Stimulated activated CD4-positive, alpha-beta T cell treated with anti-CD3 and anti-CD28 coated beads, Interleukin-4, amount 100 ng/mL, for 1 hour (primary cell): ENCODE results near the gene ATP6V1G2.

Source experiments
- DNase-seq: peaks from one replicate; pipeline ENCODE4 v3.0.0-alpha.2; 2020

Gene ATP6V1G2

DNA sequence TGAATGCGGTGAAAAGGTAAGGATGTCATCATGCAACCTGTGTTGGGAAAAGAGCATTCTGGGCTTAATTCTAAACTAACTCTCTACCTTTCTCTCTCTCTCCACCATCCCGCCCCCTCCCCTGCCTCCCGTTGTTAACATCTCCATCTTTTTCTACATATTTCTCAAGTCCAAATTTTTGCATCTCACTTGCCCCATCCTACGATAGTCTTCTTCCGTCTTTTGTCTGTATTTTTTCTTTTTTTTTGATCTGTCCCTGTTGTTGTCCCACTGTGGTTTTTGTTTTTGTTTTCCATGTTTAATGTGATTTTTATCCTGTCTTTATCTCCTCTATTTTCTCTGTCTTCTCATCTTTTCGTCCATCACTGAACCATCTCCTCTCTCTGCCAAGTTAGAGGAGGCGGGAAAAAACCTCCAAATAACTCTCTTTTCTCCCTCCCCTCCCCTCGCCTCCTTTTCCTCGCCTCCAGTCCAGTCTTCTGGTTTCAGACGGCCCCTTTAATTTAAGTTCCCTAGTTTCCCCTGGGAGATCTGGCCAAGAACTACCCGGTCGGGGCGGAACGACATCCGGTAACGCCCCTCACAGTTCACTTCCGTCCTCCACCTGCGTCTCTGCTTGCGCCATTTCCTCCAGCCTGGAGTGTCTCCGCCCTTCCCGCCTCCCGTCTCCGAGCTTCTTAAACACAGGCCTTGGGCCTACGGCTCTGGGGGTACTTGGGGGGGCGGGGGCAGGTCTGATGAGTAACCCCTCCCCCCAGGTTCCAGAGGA lies 734 bp upstream of the ATP6V1G2 start, which contains the start of gene NFKBIL1:
Gene NFKBIL1 (plus strand): TSS at position 651 of the 769 bp plus-strand sequence. CDS start 87 bp downstream, at position 738.
- DNase-seq = peak; percentile 88

DNA sequence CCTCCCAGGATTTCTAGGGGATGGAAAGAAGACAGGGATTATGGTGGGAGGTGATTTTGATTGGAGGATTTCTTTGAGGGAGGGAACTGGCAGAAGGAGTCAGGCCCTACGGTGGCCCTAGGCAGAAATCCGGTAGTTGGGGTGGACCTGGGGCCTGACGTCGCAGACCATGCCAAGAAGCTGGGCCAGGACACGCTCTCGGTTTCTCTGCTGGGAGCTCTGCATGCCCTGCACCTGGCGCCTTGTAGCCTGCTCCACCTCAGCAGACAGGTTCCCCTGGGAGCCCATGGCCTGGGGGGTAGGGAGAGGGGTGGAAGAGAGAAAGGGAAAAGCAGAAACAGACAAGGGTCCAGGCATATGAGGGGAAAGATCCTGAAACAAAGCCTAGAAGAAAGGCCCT lies 1.1 kb downstream of the ATP6V1G2 start:
- no peak for DNase-seq

DNA sequence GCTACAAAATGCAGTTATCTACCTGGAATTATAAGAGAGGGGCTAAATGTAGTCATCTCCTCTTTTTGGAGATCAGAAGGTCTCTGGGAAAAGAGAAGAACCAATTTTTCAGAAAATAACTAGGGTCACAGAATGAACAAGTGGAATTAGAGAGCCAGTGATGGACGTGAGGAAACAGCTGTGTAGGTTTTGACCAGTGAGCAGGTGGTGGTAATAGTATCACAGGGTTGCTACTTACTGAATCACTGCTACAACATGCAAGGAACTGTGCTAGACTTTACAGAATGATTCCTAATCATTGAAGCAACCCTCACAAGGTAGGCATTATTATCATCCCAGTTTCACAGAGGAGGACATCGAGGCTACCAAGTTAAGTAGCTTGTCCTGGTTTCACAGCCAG lies 1.7 kb downstream of the ATP6V1G2 start:
- no peak for DNase-seq

DNA sequence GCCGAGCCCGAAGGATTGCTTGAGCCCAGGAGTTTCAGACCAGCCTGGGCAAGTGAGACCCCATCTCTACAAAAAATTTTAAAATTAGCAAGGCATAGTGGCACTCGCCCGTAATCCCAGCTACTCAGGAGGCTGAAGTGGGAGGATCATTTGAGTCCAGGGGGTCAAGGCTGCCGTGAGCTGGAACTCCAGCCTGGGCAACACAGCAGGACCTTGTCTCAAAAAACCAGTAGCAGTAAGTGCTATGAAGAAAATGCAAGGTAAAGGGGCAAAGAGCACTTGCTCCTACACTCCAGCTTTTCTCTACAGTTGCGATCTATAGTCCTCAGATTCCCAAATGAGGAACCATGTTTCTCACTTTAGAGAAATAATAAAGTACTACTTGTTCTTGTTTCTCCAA lies 2.8 kb downstream of the ATP6V1G2 start:
- DNase-seq = no peak

DNA sequence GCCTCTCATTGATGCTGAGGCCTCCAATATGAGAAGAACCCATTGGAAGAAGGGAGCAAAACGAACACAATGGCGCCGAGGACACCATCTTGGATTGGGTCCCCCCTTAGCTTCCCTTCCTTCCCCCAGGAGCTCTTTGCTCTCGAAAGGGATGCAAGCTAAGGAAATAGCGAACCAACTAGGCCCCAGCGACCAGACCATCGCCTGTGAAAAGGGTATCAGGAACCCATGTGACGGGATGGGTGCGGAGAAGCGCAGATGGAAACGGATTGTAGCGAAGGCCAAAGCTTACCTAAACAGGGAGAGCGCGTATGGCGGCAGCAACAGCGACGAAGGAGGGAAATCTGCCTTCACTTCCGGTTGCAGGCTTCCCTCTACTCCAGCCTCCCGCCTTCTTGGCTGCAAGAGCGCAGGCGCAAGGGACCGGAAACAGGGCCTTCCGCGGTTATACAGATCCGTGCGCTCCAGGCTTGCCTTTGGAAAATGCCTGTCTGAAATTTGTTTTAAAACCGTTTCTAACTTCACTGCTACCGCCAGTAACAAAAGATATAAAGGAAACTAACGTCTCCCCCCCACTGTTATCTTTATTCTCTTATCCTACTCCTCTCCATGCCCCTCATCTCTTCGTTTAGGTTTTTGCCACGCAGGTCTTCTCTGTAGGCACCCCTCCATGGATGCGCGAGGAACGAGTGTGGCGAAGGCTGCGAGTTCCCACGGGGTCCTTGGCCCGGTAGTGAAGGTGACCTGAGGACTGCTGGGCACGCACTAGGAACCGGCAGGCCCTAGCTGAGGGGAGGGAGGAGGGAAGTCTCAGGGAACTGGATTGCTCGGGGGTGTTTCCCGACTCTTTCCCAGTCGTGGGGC lies 4.5 kb downstream of the ATP6V1G2 start, which contains the start of gene DDX39B:
Gene DDX39B (minus strand): TSS at position 346 of the 864 bp plus-strand sequence. CDS start 1,471 bp downstream, outside the sequence.
- DNase-seq = peak; percentile 92

DNA sequence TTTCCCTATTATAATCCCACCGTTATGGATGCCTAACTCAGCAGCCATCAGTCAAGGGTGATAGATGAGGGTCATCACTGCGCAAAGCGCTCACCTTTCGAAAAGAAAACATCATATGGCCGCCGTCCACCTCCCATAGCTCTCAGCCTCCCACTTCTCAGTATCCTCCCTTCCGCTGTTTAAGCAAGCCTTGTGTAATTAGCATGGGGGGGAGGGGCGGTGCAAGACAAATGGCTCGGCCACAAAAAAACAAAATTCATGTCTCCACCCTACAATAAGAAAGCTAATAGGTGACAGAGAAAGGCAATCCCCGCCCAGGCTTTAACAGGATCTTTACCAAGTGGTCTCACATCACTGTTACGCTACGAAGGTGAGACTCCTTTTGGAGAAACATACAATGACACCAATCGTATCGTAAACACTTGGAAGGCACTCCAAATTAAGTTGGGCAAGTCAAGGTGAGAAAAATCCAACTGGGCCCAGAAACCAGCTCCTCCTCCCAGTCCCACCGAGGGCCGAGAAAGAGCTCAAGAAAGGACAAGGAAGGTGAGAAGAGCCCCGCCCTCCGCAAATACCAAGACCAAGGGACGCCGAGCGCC lies 5.2 kb downstream of the ATP6V1G2 start:
- DNase-seq = peak; percentile 57

DNA sequence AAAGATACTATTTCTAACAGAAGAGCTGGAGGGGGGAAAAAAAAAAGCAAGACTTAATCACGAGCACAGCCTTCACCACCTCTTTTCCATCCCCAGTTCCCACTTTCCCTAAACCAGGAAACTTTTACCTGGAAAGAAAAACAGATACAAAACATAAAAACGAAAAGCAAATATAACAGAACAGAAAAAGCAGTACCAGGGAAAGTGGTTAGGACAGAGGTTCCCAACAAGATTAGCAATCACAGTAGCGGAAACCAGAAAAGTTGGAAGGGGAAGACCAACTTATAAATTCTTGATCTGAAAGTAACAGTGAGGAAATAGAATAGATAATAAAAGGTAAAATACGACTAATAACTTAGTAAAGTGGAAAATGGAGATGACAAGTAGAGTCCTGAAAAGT lies 5.8 kb downstream of the ATP6V1G2 start:
- DNase-seq = no peak

DNA sequence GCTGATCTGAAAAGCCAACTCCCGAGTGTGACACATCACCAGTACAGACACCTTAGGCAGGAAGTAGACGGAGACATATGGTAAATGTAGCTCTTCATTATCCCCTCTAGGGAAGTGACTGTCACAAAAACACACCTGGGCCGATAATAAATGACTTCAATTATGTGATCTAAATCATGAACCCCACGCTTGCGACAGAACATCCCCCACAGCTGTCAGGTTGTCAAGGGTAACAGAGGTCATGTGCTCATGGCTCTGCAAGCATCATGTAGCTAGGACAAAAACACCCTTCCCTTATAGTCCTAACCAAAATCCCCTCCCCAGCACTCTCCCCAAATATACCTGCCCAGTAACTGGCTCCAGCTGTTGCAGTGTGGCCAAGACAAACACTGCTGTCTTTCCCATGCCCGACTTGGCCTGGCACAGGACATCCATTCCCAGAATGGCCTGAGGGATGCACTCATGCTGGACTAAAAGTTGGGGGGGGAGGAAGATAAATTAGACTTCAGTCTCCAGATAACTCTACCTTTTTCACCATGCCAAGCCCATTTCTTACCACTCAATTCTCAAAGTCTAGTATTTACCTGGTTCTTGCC lies 7.5 kb downstream of the ATP6V1G2 start:
- DNase-seq = no peak

DNA sequence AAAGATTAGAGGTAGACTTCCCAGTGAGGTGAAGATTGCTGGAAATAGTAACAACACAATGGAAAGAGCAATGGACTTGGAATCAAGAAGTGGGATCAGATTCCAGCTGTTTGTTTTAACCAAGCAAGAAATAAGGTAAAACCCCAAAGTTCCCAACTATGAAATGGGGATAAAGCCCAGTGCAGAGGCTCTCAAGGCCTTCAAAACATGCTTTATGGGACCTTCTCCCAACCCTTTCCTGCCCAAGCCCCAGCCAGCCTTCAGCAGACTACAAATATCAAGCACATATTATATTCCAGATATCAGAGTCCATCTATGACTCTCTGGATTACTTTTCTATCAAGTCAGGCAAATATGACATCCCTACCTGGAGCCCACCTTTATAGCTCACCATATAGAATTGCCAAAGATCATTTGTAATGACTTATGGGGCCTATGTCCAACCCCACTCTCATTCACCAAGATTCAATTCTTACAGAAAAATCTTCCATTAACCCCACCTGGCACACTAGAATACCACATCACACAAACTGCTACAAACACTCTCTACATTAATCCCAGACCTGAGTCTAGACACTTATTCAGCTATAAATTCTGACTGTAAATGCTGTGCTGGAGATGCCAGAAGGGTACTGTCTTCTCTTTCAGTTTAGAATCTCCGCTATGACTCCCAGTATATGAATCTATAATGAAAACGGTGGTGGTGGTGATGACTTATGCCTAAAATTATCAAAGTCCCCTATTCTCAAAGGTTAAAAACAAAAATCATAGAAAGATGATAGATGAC lies 10.7 kb downstream of the ATP6V1G2 start:
- DNase-seq = no peak

DNA sequence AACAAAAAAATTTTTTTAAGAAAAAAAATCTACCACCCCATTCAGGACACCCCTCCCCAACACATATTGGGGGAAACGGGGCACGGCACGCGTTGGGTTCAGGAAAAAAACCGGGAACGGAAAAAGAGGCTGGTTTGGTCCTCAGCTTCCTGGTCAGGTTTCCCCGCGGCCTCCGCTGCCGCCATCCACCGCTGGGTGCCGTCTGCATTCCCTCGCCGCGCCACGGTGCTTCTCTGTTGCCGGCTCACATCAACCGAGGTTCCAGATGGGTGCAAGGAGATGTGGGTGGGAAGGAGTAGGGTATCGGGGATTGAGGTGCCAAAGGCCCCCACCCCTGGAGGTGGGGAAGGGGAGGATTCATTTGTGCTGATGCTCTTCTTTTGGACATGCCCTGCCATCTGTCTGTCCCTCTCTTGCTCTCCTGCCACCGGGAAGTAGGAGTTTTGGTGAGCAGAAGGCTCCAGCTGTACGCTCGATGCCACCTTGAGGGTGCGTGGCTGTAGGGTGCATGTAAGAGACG lies 11.8 kb downstream of the ATP6V1G2 start:
- no peak for DNase-seq

DNA sequence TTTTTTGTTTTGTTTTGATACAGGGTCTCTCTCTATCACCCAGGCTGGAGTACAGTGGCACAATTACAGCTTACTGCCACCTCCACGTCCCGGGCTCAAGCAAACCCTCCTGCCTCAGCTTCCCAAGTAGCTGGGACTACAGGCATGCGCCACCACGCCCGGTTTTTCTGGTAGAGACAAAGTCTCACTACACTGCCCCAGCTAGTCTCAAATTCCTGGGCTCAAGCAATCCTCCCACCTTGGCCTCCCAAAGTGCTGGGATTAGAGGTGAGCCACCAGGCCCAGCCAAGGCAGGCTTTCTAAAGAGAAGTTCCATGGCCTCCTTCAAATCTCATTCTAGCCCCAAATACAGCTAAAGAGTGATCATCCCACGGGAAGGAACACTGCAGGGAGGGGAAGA lies 12.4 kb downstream of the ATP6V1G2 start:
- DNase-seq = no peak

DNA sequence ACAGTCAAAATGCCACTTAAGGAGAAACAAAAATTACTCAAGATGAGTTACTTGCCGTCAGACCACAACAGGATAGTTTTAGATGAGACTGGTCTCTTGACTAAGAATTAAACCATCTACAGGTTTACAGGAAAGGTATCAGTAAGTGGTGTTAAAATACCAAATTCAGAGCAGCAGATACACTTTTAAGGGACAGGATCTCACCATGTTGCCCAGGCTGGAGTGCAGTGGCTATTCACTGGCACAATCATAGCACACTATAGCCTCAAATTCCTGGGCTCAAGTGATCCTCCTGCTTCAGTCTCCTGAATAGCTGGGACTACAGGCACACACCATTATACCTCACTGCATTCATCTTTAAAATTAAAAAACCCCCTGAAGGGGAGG lies 13.0 kb downstream of the ATP6V1G2 start:
- no peak for DNase-seq

DNA sequence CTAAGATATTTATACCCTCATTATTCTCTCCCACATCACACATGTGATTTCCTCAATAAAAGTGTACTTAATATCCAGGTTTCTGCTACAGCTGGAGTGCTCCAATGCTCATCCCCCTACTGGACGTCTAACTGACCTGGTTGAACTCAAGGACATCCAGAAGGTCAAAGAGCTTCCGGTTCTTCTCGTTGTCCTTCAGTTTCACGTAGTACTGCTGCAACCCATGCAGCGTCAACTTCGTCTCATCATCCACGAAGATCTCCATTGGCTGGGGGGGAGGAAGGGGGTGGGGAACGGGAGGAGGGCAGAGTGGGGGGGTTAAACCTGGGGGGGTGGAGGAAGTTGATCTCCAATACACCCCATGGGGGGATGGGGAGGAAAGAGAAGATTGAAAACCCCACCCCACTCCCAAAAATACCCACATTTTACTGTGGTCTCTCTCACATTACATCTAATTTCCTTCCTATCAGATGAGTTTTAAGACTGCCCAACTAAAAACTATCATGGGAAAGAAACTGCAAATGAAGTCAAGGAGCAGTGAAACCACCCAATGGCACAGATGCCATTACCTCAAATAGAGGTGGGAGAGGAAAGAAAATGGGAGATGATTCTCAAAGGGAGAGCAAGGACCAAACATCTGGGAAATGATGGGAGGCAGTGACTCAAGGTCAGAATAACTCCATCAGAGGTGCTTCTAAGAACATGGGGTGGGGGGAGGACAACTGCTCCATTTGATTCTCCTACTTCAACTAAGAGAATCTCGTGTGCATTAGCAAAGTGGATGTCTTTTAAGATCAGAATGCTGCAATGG lies 13.6 kb downstream of the ATP6V1G2 start:
- no peak for DNase-seq

DNA sequence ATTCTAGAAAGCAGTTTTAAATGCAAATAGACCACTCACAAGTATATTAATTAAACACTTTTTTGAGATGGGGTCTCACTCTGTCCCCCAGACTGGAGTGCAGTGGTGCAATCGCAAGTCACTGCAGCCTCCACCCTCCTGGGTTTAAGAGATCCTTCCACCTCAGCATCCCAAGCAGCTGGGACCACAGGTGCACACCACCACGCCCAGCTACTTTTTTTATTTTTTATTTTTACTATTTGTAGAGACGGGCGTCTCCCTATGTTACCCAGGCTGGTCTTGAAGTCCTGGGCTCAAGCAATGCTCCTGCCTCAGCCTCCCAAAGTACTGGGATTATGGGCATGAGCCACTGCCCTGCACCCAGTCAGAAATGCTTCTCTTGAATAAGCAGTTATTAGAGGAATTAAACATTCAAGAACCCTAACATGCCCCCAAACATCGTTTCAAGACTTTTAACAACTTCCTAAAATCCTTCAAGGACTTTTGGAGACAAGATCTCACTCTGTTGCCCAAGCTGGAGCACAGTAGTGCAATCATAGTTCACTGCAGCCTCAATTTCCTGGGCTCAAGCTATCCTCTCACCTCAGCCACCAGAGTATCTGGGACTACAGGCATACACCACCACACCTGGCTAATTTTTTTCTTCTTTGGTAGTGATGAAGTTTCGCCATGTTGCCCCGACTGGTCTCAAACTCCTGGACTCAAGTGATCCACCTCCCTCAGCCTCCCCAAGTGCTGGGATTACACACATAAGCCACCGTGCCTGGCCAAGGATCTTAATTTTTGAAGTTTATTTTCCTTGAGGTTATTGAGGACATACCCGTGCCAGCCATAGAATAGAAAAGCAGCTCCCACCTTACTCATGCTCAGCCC lies 14.4 kb downstream of the ATP6V1G2 start:
- no peak for DNase-seq

DNA sequence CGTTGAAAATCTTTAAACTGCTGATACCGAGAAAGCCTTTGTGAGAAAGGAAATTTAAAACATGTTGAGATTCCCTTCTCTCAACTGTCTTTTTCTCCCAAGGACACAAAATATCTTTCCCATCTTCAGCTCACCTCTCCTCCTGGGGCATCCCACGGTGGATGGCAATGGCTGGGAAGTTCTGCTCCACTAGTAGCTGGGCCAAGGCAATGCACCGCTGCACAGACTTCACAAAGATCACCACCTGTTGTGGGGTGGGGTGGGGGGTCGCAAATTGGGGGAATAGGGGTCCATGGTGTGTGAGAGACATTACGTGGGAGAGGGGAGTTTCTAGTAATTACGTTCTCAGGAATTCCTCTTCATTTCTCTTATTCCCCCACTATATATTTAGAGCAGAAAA lies 15.2 kb downstream of the ATP6V1G2 start:
- DNase-seq = no peak

DNA sequence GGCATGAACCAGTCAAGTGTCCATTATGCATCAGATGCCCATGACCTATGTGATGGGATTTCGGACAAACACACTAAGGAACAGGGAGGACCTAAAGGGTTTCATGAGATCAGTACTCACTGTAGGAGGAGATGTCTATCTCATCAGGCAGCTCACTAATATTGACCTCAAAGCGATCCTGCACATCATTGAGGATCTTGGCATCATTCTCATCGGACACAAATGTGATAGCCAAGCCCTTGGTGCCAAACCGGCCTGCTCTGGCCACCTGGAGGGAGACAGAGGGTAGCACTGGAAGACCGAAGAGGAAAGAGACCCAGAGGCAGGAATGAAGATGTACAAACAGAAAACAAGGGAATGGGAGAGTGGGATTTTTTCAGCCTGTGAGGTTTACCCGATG lies 15.7 kb downstream of the ATP6V1G2 start:
- no peak for DNase-seq

DNA sequence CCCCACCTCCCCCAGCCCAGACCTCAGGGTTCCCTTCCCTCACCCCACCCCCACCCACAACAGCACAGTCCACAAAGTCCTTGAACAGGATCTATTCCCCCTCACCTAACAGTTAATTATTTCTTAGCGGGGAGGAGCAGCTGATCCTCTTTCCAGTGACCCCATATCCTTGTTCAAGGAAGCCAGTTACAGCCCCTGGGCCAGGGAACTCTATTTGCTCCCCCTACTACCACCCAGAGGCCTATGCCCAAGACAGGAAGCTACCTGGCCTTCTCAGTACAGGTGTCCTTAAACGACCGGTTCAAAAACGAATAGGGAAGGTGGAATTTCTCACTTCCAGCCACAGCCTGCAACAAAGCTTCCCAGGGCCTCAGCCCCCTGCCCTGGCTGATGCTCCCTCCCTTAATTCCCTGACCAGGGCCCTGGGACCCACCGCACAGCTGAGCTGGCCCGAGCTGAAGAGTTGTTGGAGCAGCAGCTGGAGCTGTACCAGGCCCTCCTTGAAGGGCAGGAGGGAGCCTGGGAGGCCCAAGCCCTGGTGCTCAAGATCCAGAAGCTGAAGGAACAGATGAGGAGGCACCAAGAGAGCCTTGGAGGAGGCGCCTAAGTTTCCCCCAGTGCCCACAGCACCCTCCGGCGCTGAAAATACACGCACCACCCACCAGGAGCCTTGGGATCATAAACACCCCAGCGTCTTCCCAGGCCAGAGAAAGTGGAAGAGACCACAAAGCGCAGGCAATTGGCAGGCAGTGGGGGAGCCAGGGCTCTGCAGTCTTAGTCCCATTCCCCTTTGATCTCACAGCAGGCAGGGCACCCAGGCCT lies 16.9 kb downstream of the ATP6V1G2 start:
- no peak for DNase-seq

DNA sequence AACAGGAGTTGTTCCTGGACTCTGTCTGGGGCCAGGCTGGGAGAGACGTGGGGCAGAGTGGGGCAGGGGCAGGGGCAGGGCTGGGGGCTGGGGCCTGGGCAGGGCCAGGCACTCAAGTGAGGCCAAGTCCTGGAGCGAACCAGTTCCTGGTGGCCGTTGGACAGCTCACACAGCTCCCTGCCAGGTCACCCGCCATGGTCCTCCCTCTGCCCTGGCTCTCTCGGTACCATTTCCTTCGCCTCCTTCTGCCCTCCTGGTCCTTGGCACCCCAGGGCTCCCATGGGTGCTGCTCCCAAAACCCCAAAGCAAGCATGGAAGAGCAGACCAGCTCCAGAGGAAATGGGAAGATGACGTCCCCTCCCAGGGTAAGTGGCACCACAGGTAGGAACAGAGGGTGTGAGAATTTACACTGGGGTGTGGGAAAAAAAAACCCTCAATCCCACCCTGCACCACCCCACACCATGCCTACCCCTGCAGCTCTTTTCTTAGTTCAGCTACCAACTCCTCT lies 17.5 kb downstream of the ATP6V1G2 start, which contains the start of gene MCCD1:
Gene MCCD1 (plus strand): TSS at position 142 of the 508 bp plus-strand sequence. CDS start 53 bp downstream, at position 195.
- no peak for DNase-seq

DNA sequence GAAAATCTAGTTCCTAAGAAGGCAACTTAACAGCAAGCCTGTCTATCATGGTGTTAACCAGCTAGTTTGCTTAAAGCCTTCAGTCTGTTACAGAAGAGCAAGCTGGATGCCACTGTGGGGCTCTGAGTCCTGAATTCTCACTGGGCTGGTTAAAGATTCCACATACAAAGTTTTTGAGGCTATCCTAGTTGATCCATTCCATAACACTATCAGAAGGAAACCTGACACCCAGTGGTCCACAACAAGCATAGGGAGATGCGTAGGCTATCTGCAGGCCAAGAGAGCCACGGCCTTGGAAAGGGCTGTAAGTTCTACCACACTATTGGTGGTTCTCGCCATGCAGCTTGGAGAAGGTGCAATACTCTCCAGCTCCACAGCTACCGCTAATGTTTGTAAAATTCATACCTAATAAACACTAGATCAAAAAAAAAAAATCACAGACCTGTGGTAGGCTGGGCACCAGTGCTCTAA lies 18.1 kb downstream of the ATP6V1G2 start:
- DNase-seq = no peak
